A673 (cell line): ENCODE measurements around the gene PIRT. TPM values are rescaled to one million over a fixed set of nuclear protein-coding genes. Genes with fewer than 3 reads are reported as not detected.

ENCODE experiments used
- BruUV-seq: library from RNA; stranded (reverse); fragments of 400-500 nt; replicated peaks from 2 replicates; lab custom pipeline; 2021; lab: Mats Ljungman, UMichigan
- CTCF ChIA-PET: fragments of 300-600 bp; sonication (Branson Sonifier 250); formaldehyde crosslinking; loops from one replicate; lab custom pipeline; 2022; ENCODE audit warnings: antibody characterized with exemption; lab: Charles Lee
- POLR2A ChIA-PET: fragments of 300-600 bp; sonication (Branson Sonifier 250); formaldehyde crosslinking; loops from one replicate; lab custom pipeline; 2022; ENCODE audit warnings: antibody characterized with exemption; ENCODE audit not compliant: low non-redundant PET; lab: Charles Lee
- DNase-seq: peaks from one replicate; pipeline ENCODE4 v3.0.0-alpha.2; 2015; ENCODE audit warnings: low spot score
- H3K27ac ChIP-seq: fragments of 200-600 bp; sonication (generic); 2 replicates; pipeline ENCODE4 v1.5.1; 2016; ENCODE audit warnings: mixed run types, low read depth, mild to moderate bottlenecking, mixed read lengths, antibody characterized with exemption, low read length; ENCODE audit not compliant: poor library complexity, severe bottlenecking
- H3K27me3 ChIP-seq: fragments of 200-600 bp; sonication (generic); replicated peaks from 2 replicates; pipeline ENCODE4 v1.6.1; 2017; ENCODE audit warnings: mixed run types, low read depth, mild to moderate bottlenecking, mixed read lengths, antibody characterized with exemption, low read length; ENCODE audit not compliant: insufficient read depth, poor library complexity
- H3K36me3 ChIP-seq: fragments of 200-600 bp; sonication (generic); 2 replicates; pipeline ENCODE4 v1.6.1; 2016; ENCODE audit warnings: mixed run types, mild to moderate bottlenecking, mixed read lengths, antibody characterized with exemption, low read length; ENCODE audit not compliant: insufficient read depth, poor library complexity, severe bottlenecking
- H3K4me1 ChIP-seq: fragments of 200-600 bp; sonication (generic); 2 replicates; pipeline ENCODE4 v1.6.1; 2017; ENCODE audit warnings: mixed run types, mild to moderate bottlenecking, mixed read lengths, antibody characterized with exemption, low read length; ENCODE audit not compliant: insufficient read depth, poor library complexity, severe bottlenecking
- H3K4me3 ChIP-seq: fragments of 200-600 bp; sonication (generic); 2 replicates; pipeline ENCODE4 v1.5.1; 2016; ENCODE audit warnings: low read depth, mixed run types, mild to moderate bottlenecking, mixed read lengths, low read length; ENCODE audit not compliant: poor library complexity, severe bottlenecking
- H3K9me3 ChIP-seq: fragments of 200-600 bp; sonication (generic); 2 replicates; pipeline ENCODE4 v1.6.1; 2016; ENCODE audit warnings: mixed run types, low read depth, mild to moderate bottlenecking, mixed read lengths, antibody characterized with exemption, low read length; ENCODE audit not compliant: poor library complexity, severe bottlenecking
- EZH2 ChIP-seq: fragments of 200-600 bp; sonication (generic); IDR thresholded peaks from 2 replicates; pipeline ENCODE4 v1.6.1; 2017; ENCODE audit warnings: borderline replicate concordance, low read depth, mild to moderate bottlenecking, mixed read lengths, antibody characterized with exemption, low read length; ENCODE audit not compliant: poor library complexity, severe bottlenecking
- intact Hi-C: fragments of 100-400 bp; cut with micrococcal nuclease; formaldehyde crosslinking; loops from one replicate; pipeline ENCODE4 v1.10.0; 2022; ENCODE audit not compliant: unreplicated experiment
- total RNA-seq: library from RNA; stranded (reverse); gene quantifications from 2 replicates; pipeline ENCODE4 v1.2.3, GENCODE V29; 2021
- TF ChIP-seq, protein P1 (sequence below): fragments of 300-800, 200-600 bp; sonication (generic); conservative IDR thresholded peaks from 2 replicates; pipeline ENCODE4 v1.5.1; 2017; ENCODE audit warnings: low read depth, mild to moderate bottlenecking, antibody characterized with exemption, low read length, moderate library complexity, mixed read lengths

Gene PIRT
- total RNA-seq, 1 experiment from 2014 or later: not detected

DNA sequence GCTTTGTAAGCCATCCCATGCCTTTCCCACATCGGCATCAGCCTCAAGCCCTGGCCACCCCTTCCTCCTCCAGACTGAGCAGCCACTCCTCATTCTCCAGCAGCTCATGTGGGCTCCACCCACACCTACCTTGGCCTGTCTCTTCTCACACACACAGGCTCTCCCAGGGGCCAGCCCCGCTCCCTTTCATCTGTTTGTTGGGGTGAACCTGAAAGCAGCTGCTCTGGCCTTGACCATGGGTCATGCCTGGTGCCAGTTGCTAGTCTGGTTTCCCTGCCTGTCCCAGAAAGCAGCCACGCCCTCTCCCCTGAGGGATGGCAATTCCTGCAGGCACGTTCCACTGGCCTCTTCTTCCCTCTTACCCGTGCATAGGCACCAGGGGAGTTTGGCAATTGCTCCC is 22.6 kb downstream of the PIRT start:
- Histone ChIP-seq H3K27me3 (peaks cover 21% of the 10 kb centered on the region), H3K9me3 (no peaks in the 10 kb centered on the region), H3K36me3 (no peaks in the 10 kb centered on the region), H3K4me1 (no peaks in the 10 kb centered on the region), H3K27ac (no peak overlapping the region), H3K4me3 (no peak overlapping the region)
- no peak for DNase-seq
- BruUV-seq: no TSS peak
- intact Hi-C loops: no loop called here
- TF ChIP-seq, protein P1, sequence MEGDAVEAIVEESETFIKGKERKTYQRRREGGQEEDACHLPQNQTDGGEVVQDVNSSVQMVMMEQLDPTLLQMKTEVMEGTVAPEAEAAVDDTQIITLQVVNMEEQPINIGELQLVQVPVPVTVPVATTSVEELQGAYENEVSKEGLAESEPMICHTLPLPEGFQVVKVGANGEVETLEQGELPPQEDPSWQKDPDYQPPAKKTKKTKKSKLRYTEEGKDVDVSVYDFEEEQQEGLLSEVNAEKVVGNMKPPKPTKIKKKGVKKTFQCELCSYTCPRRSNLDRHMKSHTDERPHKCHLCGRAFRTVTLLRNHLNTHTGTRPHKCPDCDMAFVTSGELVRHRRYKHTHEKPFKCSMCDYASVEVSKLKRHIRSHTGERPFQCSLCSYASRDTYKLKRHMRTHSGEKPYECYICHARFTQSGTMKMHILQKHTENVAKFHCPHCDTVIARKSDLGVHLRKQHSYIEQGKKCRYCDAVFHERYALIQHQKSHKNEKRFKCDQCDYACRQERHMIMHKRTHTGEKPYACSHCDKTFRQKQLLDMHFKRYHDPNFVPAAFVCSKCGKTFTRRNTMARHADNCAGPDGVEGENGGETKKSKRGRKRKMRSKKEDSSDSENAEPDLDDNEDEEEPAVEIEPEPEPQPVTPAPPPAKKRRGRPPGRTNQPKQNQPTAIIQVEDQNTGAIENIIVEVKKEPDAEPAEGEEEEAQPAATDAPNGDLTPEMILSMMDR: no peak
- TF ChIP-seq EZH2: no peak
- POLR2A ChIA-PET: no interaction called here
- CTCF ChIA-PET: no interaction called here

GRCh38 chr17:10814075-10814474 is 23.8 kb downstream of the PIRT start:
- Histone ChIP-seq H3K27me3 (peaks cover 21% of the 10 kb centered on the region), H3K9me3 (no peaks in the 10 kb centered on the region), H3K27ac (no peak overlapping the region), H3K36me3 (no peaks in the 10 kb centered on the region), H3K4me1 (no peaks in the 10 kb centered on the region), H3K4me3 (no peak overlapping the region)
- POLR2A ChIA-PET: no interaction called here
- no peak for TF ChIP-seq EZH2
- TF ChIP-seq, protein P1: no peak
- CTCF ChIA-PET: no interaction called here
- no TSS peak for BruUV-seq
- DNase-seq: no peak
- intact Hi-C loops: no loop called here

- H3K4me3 ChIP-seq: no peak overlapping the region
- no peaks in the 10 kb centered on the region for H3K4me1 ChIP-seq
- no peak overlapping the region for H3K27ac ChIP-seq
- intact Hi-C loops: no loop called here
- peaks cover 18% of the 10 kb centered on the region for H3K27me3 ChIP-seq
- H3K9me3 ChIP-seq: no peaks in the 10 kb centered on the region
- CTCF ChIA-PET: no interaction called here
- no peaks in the 10 kb centered on the region for H3K36me3 ChIP-seq
- POLR2A ChIA-PET: no interaction called here
- TF ChIP-seq, protein P1: no peak
- no peak for TF ChIP-seq EZH2
- no peak for DNase-seq
- no TSS peak for BruUV-seq
These were observed 25.2 kb downstream of the PIRT start for GRCh38 chr17:10812674-10813073.
